Posterior cingulate gyrus (tissue), 11 donors: Measurements from ENCODE around the gene GRIN2D.
A peak's percentile ranks its signal among the peaks of the same experiment; 100 is the strongest.

Experiments
- DNase-seq, 10 donors: peaks; one replicate each; pipeline versions ENCODE4 v3.0.0 to v3.0.0-alpha.2; 2020 to 2021; ENCODE audit warnings: mixed read lengths in 3 of 10
- intact Hi-C: fragments of 100-400 bp; cut with DNase I; formaldehyde crosslinking; loops from one replicate; pipeline ENCODE4 v1.15.1; 2023

GRIN2D gene

DNA sequence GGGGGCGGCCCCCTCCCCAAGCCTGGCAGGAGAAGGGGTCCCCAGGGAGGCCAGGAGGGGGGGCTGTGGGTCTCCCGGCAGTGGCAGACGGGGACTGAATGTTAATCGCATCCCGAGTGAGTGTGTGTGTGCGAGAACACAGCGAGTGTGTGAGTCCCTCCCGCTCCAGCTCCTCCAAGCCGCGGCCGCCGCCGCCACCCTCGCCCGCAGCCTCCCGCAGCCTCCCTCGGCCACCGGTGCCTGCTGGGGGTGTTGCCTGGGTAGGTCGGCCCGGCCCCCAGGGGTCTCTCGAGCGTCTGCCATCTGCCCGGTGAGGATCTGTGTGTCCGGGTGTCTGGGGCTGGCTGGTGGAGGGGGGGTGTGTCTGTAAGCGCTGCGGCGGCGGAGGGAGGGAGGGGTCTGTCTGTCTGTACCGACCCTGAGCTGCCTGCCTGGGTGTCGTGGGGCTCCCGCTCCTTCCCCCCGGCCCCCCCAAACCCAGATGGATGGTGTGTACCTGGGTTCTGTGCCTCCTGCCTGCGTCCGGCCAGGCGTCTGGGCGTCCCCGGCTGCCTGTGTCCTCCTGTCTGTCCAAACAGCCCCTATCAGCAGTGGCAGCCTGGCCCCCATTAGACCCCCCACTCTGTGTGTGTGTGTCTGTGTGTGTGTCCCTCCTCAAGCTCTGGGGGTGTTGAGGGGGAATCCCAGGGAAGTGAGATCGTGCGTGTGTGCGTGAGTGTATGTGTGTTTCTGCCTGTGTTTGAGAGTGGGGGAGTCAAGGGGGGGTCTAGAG, at the start of gene GRIN2D:
TSS of gene GRIN2D (plus strand) at position 110 of the 772 bp plus-strand sequence. CDS start 4,725 bp downstream, outside the sequence.
- DNase-seq, result peak in 5 of 10 donors; percentile 16 to 87 (median 31)
- intact Hi-C loops, result loop anchor here (5.0 kb wide), 2 partner anchors 54 to 76 kb away; partner anchors contain the start of gene GRWD1

DNA sequence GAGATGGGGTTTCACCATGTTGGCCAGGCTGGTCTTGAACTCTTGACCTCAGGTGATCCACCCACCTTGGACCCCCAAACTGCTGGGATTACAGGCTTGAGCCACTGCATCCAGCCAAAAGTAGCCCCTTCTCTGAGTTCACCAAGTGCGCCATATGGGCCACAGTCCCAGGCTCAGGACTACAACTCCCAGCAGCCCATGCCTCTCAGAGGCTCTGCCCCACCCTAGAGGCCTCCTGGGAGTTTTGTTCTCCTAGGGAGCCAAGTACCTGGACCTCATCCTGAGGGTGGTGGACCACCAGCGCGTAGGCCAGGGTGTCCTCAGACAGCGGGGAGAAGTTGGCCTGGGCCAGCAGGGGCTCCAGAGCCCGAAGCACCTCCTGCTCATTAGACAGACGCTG, 48.6 kb upstream of the GRIN2D start:
- DNase-seq, result no peak
- intact Hi-C loops, result no loop called here

DNA sequence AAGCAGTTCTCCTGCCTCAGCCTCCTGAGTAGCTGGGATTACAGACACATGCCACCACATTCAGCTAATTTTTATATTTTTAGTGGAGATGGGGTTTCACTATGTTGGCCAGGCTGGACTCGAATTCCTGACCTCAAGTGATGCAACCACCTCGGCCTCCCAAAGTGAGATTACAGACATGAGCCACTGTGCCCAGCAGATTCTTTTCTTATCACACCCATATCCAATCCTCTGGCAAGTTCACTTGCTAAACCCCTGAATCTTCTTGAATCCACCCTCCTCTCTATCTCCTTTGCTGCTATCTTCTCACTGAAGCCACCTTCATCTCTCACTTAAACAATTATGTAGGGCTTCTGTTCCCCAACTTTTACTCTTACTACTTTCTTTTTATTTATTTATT, 47.3 kb upstream of the GRIN2D start:
- intact Hi-C loops, result no loop called here
- no peak for DNase-seq

DNA sequence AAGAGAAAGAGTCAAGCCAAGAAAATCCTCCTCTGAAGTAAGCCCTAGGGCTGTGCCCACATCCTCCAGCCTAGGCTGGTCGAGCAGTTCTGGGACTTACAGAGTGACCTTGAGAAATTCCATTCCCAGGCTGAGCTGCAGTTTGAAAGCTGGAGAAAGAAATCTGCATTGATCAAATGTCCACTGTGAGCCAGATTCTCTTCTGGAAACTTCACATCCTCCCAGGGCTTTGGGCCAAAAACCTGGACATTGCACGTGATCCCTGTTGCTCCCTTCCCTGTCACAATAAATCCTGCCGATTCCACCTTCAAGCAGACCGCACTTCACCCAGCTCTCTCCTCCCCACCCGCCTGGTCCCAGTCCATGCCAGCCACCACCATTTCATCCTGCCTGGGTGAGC, 45.4 kb upstream of the GRIN2D start:
- intact Hi-C loops, result no loop called here
- no peak for DNase-seq

DNA sequence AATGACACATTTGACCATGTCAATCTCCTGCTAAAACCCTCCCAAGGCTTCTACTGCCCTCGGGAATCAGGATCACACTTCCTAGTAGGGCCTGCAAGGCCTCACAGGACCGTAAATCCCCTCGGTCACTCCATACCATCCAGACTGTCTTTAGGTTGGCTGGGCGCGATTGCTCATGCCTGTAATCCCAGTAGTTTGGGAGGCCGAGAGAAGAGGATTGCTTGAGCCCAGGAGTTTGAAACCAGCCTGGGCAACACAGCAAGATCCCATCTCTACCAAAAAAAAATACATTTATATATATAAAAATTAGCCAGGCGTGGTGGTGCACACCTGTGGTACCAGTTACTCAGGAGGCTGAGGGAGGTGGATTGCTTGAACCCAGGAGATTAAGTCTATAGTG, 44.7 kb upstream of the GRIN2D start:
- DNase-seq, result no peak
- intact Hi-C loops, result no loop called here

DNA sequence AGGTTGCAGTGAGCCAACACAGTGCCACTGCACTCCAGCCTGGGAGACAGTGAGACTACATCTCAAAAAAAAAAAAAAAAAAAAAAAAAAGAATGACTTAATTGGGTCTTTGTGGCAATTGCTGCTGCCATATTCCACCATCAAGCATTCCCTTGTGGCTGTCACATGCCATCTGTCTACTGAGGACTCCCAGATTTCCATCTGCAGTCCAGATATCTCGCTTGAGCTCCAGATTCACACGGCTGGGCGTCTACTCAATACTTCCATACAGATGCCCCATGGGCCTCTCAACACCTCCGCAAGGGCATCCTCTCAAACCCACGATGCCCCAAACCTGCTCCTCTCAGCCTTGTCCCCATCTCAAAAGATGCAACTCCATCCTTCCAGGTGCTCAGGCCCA, 42.6 kb upstream of the GRIN2D start:
- intact Hi-C loops, result no loop called here
- no peak for DNase-seq

DNA sequence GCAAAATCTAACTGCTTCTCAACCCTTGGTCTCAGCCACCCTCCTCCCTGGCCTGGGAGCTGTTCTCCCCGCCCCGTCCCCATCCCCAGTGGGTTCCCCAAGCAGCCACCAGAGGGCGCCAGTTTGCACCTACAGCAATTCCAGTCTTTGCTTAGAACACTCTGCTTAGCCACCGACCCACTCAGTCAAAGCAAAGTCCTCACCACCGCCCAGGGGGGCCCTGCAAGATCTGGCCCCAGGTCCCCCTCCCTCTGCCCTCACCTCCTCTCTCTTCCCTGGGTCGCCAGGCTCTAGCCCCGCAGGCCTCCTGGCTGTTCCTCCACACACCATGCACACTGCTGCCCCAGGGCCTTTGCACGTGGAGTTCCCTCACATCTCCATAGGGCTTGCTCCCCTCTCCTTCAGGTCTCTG, 42.1 kb upstream of the GRIN2D start:
- peak in 6 of 10 donors; percentile 28 to 94 (median 54) for DNase-seq
- intact Hi-C loops, result no loop called here

DNA sequence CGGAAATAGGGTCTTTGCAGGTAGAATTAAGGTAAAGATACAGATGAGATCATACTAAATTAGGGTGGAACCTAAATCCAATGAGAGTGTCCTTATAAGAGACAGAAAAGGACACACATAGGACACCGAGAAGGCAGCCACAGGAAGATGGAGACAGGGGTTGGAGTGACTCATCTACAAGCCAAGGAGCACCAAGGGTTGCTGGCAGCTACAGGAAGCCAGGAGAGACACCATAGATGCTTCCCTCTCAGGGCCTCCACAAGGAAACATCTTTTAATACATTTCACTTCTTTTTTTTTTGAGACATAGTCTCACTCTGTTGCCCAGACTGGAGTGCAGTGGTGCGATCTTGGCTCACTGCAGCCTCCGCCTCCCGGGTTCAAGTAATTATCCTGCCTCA, 39.8 kb upstream of the GRIN2D start:
- no peak for DNase-seq
- intact Hi-C loops, result no loop called here

DNA sequence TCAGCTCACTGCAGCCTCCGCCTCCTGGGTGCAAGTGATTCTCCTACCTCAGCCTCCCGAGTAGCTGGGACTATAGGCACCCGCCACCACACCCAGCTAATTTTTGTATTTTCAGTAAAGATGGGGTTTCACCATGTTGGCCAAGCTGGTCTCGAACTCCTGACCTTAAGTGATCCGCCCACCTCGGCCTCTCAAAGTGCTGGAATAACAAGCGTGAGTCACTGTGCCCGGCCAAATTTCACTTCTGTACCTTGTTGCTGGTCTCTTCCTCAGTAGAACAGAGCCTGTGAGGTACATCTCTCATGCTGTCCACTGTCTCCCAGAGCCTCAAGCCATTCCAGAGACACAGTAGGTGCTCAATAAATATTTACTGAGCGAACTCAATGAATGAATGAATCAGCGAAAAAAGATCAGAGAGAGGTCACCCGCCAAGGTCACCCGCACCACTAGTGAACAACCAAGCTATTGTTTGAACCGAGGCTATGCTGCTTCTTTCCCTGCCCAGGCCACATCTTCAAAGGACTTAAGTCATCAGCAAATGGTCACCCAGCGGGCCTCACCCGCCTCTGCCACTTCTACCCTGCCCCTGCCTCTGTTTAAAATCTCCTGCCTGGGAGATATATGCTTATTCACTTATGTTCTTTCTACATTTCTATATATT, 39.0 kb upstream of the GRIN2D start:
- no peak for DNase-seq
- intact Hi-C loops, result no loop called here

DNA sequence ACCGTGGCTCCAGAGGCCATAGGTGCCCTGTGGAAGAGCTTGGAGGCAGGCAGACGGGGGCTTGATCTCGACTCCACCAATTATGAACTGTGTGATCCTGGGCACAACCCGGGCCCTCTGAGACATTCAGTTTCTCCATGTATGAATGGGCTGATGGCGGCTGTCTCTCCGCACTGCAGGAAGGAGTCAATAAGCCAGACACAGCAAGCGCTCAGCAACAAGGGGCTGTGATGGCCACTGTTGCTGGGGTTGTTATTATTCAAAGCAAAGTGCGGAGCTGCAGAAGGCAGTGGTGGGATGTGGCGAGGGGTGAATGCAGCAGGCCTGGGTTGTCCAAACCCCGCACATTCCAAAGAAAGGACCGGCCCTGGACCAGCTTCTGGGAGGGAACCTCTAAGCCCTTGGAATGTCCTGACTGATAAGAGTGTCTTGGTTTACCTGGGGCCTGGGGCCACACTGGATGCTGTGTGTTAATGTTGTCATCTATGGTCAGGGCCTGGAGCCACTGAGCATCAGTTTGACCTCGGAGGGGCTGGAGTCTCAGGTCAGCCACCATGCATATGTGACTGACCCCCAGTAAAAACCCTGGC, 38.0 kb upstream of the GRIN2D start:
- no peak for DNase-seq
- intact Hi-C loops, result no loop called here

DNA sequence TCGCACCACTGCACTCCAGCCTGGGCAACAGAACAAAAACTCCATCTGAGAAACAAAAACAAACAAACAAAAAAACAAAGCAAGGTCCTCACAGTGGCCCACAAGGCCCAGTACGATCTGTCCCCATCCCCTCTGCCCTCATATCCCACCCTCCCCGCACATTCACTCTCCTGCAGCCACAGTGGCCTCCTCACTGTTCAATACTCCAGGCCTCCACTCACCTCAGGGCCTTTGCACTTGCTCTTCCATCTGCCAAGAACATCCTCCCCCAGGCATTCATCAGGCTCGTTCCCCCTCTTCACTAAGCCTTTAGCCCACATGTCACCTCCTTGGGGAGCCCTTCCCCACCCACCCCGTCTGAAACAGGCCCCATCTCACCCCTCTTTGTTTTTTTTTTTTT, 34.3 kb upstream of the GRIN2D start:
- intact Hi-C loops, result no loop called here
- no peak for DNase-seq

DNA sequence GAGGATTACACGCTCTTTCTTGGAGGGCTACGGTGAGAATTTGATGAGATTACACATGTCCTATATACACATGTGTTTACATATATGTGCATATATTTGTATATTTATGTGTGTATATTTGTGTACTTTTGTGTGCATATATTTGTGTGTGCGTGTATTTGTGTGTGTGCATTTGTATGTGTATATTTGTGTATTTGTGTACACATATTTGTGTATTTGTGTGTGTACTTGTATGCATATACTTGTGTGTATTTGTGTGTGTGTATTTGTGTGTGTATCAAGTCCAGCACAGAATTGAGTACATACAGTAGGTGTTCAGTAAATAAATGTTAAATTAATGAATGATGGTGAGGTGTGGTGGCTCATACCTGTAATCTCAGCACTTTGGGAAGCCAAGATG, 31.6 kb upstream of the GRIN2D start:
- intact Hi-C loops, result loop anchor here (5.0 kb wide), 1 partner anchor 40 kb away; a partner anchor contains a TSS

DNA sequence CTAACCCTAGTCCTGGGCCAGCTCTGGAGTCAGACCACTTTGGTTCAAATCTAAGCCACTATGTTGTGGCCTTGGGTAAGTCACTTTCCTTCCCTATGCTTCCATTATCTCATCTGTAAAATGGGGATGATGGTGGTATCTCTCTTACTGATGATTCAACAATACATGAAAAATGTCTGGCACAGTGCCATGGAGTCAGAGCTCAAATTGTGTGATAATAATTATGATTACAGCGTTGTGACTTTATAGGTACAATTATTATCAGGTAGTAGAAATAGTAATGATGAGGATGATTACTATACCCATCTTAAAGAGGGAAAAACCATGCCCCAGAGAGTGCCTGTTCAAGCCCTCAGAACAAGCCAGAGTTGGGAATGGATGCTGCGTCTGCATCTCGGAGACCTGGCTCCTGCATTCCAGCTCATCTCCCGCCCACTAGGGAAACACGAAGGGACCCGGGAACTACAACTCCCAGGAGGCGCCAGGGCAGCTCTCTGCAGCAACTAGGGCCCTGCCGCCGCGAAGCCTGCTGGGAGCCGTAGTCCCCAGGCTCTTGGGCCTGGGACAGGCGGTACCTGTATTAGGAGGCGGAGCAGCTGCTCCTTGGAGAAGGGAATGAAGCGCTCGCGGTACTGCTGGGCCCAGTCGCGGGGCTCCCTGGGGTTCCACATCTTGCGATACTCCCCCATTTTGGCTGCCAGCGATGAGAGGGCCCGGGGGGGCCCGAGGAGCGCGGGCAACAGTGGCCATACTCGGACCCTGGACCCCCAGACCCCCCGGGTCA, 30.6 kb upstream of the GRIN2D start:
- peak; percentile 91 to 100 (median 98) for DNase-seq

More for the DNA sequence above, 31.6 kb upstream of the GRIN2D start:
- no peak for DNase-seq

DNA sequence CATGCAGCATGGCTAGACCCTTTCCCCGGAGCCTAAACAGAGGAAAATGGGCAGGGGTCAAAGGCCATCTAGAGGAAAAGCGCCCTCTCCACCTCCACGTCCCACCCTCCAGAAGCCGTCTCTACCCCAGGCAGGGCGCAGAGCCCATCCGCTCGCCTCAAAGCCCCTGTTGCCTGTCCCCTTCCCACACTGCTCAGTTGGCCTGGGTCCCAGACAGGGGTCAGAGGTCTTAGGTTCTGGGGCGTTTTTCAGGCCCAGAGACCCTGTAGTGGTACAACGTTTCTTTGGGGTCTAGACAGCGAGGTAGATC, 30.0 kb upstream of the GRIN2D start:
- DNase-seq, result peak in 4 of 10 donors; percentile 26 to 88 (median 38)

More for the DNA sequence above, 30.6 kb upstream of the GRIN2D start:
- intact Hi-C loops, result loop anchor here (5.0 kb wide), 1 partner anchor 41 kb away; a partner anchor contains a TSS

DNA sequence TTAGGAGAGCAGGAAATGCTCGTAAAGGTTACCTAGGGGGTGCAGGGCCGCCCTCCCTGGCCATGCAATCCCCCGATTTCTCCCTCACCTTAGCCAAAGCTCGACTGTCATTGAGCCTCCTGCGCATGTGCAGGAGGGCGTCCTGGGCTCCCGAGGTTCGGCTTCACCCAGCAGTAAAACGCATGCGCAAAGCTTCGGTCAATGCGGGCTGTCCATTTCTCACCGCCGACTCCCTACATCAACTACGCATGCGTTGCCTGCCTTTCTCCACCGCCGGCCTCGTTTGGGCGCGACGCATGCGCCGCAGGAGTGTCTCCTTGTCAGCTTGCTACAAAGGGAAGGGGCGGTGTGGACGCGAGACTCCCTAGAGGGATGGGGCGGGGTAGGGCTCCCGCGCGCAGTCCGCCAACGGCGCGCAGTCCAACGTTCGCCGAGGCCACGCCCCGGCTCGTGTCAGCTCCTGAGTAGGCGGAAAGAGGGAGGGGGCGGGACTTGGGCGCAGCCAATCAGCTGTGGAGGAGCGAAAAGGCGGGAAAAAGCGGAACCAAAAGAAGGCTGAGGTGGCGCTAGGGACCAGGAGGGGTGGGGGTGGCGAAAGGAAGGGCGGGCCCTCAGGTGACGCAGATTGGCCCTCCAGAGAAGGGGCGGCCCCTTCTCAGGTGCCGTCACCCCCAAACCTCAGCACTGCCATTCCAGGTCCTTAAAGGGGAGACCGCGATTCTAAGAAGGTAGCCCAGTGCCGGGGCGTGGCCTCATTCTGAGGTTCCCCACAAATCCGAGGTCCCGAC, 29.5 kb upstream of the GRIN2D start, which contains the start of the genes SYNGR4 and TMEM143:
TSS of gene SYNGR4 (plus strand) at position 558 of the 788 bp plus-strand sequence. CDS start 1,476 bp downstream, outside the sequence.
TSS of gene TMEM143 (minus strand) at position 131 of the 788 bp plus-strand sequence. CDS start at position 111, 20 bp downstream.
- intact Hi-C loops, result loop anchor here (5.0 kb wide), 1 partner anchor 42 kb away; a partner anchor contains a TSS
- peak; percentile 97 to 100 (median 98) for DNase-seq

More for the DNA sequence above, 30.0 kb upstream of the GRIN2D start:
- intact Hi-C loops, result loop anchor here (5.0 kb wide), 1 partner anchor 41 kb away; a partner anchor contains a TSS

DNA sequence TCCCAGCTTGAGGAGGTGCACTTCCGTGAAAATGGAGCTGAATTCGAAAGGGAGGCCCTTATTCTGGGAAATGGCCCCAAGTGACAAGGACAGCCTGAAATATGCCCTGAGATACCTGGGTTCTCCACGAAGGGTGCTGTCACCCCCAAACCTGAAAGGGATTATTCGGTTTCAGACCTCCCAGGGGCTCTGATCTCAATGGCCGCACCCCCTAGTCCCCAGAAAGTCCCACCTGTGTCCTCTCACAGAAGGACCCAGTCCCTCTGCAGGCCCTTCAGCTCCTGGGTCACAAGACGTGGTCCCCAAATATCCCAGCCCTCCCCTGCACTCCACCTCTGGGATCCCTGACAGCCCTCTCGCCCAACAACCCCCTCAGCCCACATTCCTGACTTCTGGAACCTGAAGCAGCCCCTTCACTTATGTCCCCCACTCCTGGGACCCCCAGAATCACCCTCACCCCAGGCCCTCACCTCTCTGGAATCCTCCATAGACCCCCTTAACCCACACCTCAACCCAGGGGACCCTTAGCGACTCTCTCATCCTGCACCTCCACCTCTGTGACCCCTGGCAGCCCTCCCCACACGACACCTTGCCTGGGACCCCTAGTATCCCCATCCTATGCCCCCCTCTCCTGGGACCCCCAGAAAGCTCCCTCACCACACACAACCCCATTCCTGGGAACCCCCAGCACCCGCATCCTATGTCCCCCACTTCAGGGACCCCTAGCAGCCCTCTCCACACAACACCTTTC, 28.7 kb upstream of the GRIN2D start:
- intact Hi-C loops, result loop anchor here (5.0 kb wide), 1 partner anchor 42 kb away; a partner anchor contains a TSS
- no peak for DNase-seq

DNA sequence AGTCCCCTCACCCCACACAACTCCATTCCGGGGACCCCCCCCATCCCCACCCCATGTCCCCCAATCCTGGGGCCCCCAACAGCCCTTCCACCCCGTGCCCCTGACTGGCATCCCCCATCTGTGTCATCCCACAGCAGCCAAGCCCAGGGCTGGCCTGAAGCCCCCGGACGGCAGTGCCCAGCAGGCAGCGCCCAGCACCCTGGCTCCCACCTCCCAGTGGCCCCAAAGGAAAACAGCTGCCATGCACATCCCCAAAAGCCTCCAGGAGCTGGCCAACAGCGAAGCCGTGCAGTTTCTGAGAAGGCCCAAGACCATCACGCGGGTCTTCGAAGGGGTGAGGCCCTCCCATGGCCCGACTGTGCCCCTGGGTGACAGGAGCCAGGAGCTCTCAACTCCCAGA, 27.9 kb upstream of the GRIN2D start:
- intact Hi-C loops, result no loop called here
- no peak for DNase-seq

DNA sequence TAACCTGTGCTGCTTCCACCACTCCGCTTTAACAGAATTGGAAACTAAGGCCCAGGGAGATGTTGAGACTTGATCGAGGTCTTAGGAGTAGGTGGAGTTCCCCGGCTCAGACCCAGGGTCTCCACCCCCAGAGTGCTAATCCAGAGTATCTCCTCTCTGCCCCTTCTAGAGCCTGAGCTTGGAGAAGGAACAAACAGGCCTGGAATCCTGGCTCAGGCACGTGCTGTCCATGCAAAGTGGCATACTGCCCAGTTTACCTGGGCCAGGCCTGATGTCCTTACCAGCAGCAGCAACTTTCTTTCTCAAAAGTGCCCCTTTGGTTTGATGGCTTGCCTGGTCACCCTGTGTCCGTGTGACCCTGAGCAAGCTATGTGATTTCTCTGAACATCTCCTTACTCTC, 25.6 kb upstream of the GRIN2D start:
- DNase-seq, result no peak
- intact Hi-C loops, result no loop called here

DNA sequence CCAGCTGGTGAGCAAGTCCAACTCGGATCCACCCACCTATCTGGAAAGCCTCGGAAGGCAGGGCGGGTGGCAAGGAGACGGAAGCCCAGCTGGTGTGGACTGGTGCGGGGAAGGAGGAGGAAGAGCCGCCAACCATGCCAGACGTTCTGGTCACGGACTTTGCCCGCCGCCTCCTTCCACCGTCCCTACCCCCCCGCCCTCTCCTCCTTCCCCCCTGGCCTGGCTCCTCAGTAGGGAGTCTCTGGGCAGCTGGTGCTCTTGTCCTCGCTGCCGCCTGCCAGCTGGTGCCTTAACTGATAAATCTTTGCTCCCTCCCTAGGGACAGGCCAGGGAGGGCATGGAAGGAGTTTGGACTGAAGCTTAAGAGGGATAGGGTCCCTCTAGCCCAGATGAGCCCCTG, 24.5 kb upstream of the GRIN2D start:
- intact Hi-C loops, result no loop called here
- DNase-seq, result no peak
